Neural crest cell (in vitro differentiated cells): ENCODE data around the gene PPM1H. TPM values are rescaled to one million over a fixed set of nuclear protein-coding genes. Genes with fewer than 3 reads are reported as not detected.

ENCODE experiments used
- DNase-seq: peaks from one replicate; pipeline ENCODE4 v3.0.0; 2021; ENCODE audit warnings: low read depth, mixed read lengths, low spot score
- H3K27ac Mint-ChIP-seq: one replicate; pipeline ENCODE4 v1.8.0; 2021; ENCODE audit warnings: mild to moderate bottlenecking, mixed read lengths; ENCODE audit not compliant: unreplicated experiment
- H3K27me3 Mint-ChIP-seq: 2 replicates; pipeline ENCODE4 v1.8.0; 2021; ENCODE audit warnings: low read depth, mild to moderate bottlenecking, mixed read lengths
- H3K36me3 Mint-ChIP-seq: 2 replicates; pipeline ENCODE4 v1.8.0; 2021; ENCODE audit warnings: low read depth, mild to moderate bottlenecking, mixed read lengths
- H3K4me1 Mint-ChIP-seq: 2 replicates; pipeline ENCODE4 v1.8.0; 2021; ENCODE audit warnings: mixed read lengths
- H3K4me3 Mint-ChIP-seq: one replicate; pipeline ENCODE4 v1.8.0; 2021; ENCODE audit warnings: mild to moderate bottlenecking, mixed read lengths
- H3K9me3 Mint-ChIP-seq: 2 replicates; pipeline ENCODE4 v1.8.0; 2021; ENCODE audit warnings: mixed read lengths
- total RNA-seq: library from RNA; stranded (reverse); gene quantifications from 2 replicates; pipeline ENCODE4 v1.2.1, GENCODE V29; 2021
- TF ChIP-seq, protein P1 (sequence below): fragments of 200-600 bp; sonication (generic); conservative IDR thresholded peaks from 2 replicates; pipeline ENCODE4 v1.5.0; 2021; ENCODE audit warnings: antibody characterized with exemption, mild to moderate bottlenecking

PPM1H gene
- total RNA-seq, 1 donor from 2014 or later = 3.5 TPM

DNA sequence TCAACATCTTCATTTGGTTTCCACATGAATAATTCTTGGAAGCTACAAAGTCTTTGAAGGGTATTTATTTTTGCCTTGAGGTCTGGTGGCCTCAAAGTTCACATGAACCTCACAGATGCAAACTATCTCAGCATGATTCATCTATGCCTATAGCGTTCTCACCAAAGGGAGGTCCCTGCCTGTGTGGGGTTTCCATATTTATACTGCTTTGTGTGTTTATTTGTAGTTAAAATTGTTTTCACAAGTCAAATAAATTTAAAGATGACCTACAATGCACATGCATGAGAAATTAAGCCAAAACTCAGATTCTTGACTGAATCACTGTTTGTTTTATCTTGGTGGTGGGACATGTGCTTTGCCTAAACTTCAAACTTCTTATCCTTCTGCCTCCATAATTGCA lies 176.7 kb downstream of the PPM1H start:
- DNase-seq = no peak
- Mint-ChIP-seq H3K4me1 (peaks cover 5% of the 10 kb centered on the region), H3K36me3 (peaks cover 6% of the 10 kb centered on the region), H3K27me3 (no peaks in the 10 kb centered on the region), H3K27ac (no peak overlapping the region), H3K9me3 (peaks cover 3% of the 10 kb centered on the region), H3K4me3 (no peak overlapping the region)
- TF ChIP-seq, protein P1, sequence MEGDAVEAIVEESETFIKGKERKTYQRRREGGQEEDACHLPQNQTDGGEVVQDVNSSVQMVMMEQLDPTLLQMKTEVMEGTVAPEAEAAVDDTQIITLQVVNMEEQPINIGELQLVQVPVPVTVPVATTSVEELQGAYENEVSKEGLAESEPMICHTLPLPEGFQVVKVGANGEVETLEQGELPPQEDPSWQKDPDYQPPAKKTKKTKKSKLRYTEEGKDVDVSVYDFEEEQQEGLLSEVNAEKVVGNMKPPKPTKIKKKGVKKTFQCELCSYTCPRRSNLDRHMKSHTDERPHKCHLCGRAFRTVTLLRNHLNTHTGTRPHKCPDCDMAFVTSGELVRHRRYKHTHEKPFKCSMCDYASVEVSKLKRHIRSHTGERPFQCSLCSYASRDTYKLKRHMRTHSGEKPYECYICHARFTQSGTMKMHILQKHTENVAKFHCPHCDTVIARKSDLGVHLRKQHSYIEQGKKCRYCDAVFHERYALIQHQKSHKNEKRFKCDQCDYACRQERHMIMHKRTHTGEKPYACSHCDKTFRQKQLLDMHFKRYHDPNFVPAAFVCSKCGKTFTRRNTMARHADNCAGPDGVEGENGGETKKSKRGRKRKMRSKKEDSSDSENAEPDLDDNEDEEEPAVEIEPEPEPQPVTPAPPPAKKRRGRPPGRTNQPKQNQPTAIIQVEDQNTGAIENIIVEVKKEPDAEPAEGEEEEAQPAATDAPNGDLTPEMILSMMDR = no peak

DNA sequence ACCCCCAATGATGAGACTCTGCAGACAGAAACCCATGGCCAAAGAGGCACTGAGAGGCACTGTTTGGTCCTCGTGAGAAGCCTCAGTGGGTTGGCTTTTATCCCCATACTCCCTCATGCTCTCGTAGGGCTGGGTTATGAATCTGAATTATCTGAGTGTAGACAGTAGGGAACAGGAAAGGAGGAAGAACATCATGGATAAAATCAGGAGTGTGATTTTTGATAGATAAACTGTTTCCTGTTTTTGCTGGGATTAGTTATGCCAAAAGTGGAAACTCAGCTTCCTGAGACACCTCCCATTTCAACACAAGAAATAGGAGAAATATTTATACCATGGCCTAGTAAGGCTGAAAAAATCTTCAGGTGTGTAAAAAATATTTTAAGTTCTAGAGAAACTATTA lies 177.9 kb downstream of the PPM1H start:
- no peaks in the 10 kb centered on the region for H3K27me3 Mint-ChIP-seq
- DNase-seq = no peak
- TF ChIP-seq, protein P1 = no peak
- H3K36me3 Mint-ChIP-seq = peaks cover 6% of the 10 kb centered on the region
- H3K4me1 Mint-ChIP-seq = peaks cover 5% of the 10 kb centered on the region
- peaks cover 6% of the 10 kb centered on the region for H3K9me3 Mint-ChIP-seq
- H3K27ac Mint-ChIP-seq = no peak overlapping the region
- no peak overlapping the region for H3K4me3 Mint-ChIP-seq

DNA sequence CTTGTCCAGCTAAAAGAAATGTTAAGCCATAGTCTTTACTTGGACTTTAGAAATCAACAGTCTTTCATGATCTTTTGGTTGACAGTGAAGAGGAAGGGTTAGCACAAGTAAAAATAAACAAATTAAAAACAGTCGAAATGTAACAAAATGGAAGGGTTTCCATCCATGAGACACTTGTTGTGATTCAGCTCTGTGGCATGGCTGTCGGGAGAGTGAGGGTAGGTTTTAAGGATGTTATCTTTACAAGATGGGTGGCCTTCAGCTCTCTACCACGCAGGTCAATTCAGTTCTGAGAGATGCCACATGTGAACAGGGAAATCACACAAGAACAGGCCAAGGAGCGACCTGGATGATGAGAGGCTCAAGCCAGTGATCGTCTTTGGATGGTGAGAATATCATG lies 180.2 kb downstream of the PPM1H start:
- peaks cover 6% of the 10 kb centered on the region for H3K36me3 Mint-ChIP-seq
- peaks cover 3% of the 10 kb centered on the region for H3K9me3 Mint-ChIP-seq
- H3K4me1 Mint-ChIP-seq = peaks cover 10% of the 10 kb centered on the region
- H3K4me3 Mint-ChIP-seq = no peak overlapping the region
- TF ChIP-seq, protein P1 = no peak
- no peak for DNase-seq
- no peak overlapping the region for H3K27ac Mint-ChIP-seq
- no peaks in the 10 kb centered on the region for H3K27me3 Mint-ChIP-seq

DNA sequence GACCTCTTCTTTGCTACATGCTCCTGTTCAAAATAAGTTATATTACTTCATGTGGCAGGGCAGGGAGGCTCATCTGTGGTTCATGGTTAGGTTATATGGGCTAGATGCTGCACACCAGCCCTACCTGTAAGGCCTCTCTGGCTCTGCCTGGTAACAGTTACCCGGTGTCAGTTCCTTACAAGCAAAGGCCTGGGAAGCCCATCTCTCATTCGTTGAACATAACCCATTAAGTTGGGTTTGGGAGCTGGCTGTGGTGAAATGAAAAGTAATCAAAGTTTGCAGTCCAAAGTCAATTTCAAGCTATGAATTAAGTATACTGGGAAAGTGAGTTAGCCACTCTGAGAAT lies 183.2 kb downstream of the PPM1H start:
- TF ChIP-seq, protein P1 = no peak
- peaks cover 3% of the 10 kb centered on the region for H3K9me3 Mint-ChIP-seq
- H3K4me1 Mint-ChIP-seq = peaks cover 17% of the 10 kb centered on the region
- H3K27ac Mint-ChIP-seq = no peak overlapping the region
- H3K27me3 Mint-ChIP-seq = no peaks in the 10 kb centered on the region
- DNase-seq = no peak
- H3K36me3 Mint-ChIP-seq = peaks cover 3% of the 10 kb centered on the region
- no peak overlapping the region for H3K4me3 Mint-ChIP-seq

DNA sequence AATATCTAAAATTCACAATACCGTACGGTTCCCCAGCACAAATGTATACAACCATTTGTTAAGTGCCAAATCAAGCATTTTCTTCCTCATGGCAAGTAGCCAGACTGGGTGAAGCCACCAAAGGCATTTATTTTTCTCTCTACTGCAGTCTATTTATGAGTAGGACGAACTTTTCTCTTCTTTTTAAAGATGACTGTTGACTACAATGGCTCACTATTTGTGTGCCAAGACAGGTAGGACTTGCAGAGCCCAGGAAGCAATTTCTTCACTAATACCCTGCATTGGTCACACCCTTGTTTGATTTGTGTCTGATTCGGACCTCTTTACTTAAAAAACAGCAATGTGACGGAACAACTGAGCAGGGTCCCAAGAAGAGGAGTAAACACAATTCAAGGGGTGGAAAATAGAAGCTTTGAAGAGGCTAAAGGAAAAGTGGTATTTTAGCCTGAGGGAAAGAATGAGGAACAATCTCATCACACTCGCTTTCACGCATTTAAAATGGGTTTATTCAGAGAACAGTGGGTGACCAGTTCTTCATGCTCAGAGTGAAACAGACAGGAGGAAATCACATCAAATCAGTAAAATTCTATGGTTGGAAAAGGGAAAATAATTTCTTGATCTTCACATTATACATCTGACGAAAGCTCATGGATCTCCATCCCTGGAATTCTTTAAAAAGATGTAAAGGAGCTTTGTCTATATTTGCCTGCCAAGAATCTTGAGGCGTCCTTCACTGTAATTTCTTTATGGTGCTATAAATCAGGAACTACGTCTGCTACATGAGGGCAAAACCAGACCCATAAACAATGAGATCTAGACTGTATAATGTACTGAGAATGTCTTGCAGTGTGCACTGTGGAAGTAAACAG lies 183.8 kb downstream of the PPM1H start:
- Mint-ChIP-seq H3K9me3 (peaks cover 3% of the 10 kb centered on the region), H3K4me1 (peaks cover 17% of the 10 kb centered on the region), H3K27me3 (no peaks in the 10 kb centered on the region), H3K36me3 (peaks cover 3% of the 10 kb centered on the region), H3K27ac (no peak overlapping the region), H3K4me3 (no peak overlapping the region)
- no peak for DNase-seq
- TF ChIP-seq, protein P1 = no peak
